Spinal cord (tissue), 10 donors: ENCODE results near the gene GALNT2. TPM values are rescaled to one million over a fixed set of nuclear protein-coding genes. Genes with fewer than 3 reads are reported as not detected.

Source experiments
- DNase-seq, 6 donors: peaks; one replicate each; pipeline versions ENCODE4 v3.0.0 to v3.0.0-alpha.2; 2013 to 2015; ENCODE audit warnings: low spot score in 6 of 6, low read depth in 4 of 6
- H3K27ac ChIP-seq: one replicate; pipeline ENCODE4 v1.5.1; 2013; ENCODE audit warnings: low read depth, low read length, control low read depth
- H3K27me3 ChIP-seq: one replicate; pipeline ENCODE4 v1.6.1; 2013; ENCODE audit warnings: low read length; ENCODE audit not compliant: control insufficient read depth, insufficient read depth
- H3K36me3 ChIP-seq: one replicate; pipeline ENCODE4 v1.6.1; 2013; ENCODE audit warnings: low read length; ENCODE audit not compliant: control insufficient read depth, insufficient read depth
- H3K4me1 ChIP-seq: one replicate; pipeline ENCODE4 v1.6.1; 2013; ENCODE audit warnings: low read length; ENCODE audit not compliant: control insufficient read depth, insufficient read depth
- H3K4me3 ChIP-seq: one replicate; pipeline ENCODE4 v1.5.1; 2013; ENCODE audit warnings: low read depth, low read length, control low read depth
- H3K9me3 ChIP-seq: one replicate; pipeline ENCODE4 v1.6.1; 2013; ENCODE audit warnings: low read length; ENCODE audit not compliant: control insufficient read depth, insufficient read depth
- WGBS: methylation state at CpG from one replicate; pipeline ENCODE4 v1.1.5; 2013; ENCODE audit warnings: missing lambda C conversion rate; ENCODE audit not compliant: insufficient coverage; 5-methylcytosine and 5-hydroxymethylcytosine counted together
- polyA plus RNA-seq, 2 donors: library from polyadenylated mRNA; unstranded; fragments of 120-200 nt; gene quantifications; one replicate each; pipeline ENCODE4 v1.2.1, GENCODE V29; 2013; ENCODE audit not compliant: insufficient read length in 2 of 2
- total RNA-seq, 2 donors: library from RNA; depleted of rRNA in 1 of 2; stranded (reverse); fragments of 120-200 nt in 1 of 2; fragments of >200 nt in 1 of 2; gene quantifications; one replicate each; pipeline versions ENCODE4 v1.2.3 to v1.2.4, GENCODE V29; 2013 to 2014
- donor health status: healthy.

GALNT2 gene
- total and polyA plus RNA-seq, 4 donors, result 34.2 to 59.4 (median 47.7) TPM

DNA sequence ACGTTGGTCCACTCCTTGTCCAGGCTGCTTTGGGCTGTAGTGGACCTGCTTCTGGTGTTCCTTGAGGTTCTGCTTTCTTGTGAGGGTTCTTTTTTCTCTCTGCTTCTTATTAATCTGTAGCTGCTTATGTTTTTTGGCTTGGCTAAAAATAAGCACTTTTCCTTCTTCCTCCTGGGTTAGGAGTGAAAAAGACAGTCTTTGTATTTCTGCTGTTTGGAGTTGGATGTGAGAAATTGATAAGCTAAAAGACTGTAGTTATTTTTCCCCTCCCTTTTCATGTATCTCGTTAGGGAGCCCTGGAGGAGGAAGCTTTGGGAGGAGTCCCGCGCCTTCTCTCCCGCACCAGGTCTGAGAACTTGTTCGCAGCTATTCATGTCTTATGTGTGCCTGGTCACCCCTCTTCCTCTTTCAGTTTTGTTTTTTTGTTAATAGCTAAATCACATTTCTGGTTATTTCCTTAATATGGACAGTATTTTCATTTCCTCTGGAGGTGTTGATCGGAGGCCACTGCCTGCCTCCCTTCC, 79.0 kb downstream of the GALNT2 start:
- no peaks in the 10 kb centered on the region for H3K36me3 ChIP-seq
- H3K9me3 ChIP-seq, result no peaks in the 10 kb centered on the region
- no peak overlapping the region for H3K4me3 ChIP-seq
- peaks cover 75% of the 10 kb centered on the region for H3K4me1 ChIP-seq
- H3K27ac ChIP-seq, result peak overlapping the region; percentile 47
- WGBS, result no CpG with 5 or more reads among the region's 7 CpGs
- no peaks in the 10 kb centered on the region for H3K27me3 ChIP-seq
- no peak for DNase-seq

DNA sequence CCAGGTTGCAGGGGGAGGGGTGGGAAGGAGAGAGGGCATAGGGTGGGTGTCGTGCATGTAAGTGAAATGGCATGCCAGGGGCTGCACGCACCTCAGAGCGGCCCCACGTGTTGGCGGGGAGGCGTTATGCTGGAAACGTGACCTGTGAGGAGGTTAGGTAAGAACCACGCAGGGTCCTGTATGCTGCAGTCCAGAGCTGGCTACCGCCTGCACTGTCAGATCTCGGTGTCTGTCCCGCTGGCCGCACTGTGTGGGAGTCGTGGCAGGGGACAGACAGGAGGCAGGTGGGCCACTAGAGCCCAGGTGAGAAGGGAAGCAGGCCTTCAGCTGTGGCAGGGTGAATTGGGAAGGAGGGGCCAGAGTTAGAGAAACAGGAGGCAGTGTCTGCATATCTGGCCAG, 79.7 kb downstream of the GALNT2 start:
- Histone ChIP-seq H3K36me3 (no peaks in the 10 kb centered on the region), H3K4me1 (peaks cover 81% of the 10 kb centered on the region), H3K27ac (no peak overlapping the region), H3K9me3 (no peaks in the 10 kb centered on the region), H3K27me3 (no peaks in the 10 kb centered on the region), H3K4me3 (no peak overlapping the region)
- no peak for DNase-seq
- 97% methylated on average over 13 of the region's 13 CpGs for WGBS

DNA sequence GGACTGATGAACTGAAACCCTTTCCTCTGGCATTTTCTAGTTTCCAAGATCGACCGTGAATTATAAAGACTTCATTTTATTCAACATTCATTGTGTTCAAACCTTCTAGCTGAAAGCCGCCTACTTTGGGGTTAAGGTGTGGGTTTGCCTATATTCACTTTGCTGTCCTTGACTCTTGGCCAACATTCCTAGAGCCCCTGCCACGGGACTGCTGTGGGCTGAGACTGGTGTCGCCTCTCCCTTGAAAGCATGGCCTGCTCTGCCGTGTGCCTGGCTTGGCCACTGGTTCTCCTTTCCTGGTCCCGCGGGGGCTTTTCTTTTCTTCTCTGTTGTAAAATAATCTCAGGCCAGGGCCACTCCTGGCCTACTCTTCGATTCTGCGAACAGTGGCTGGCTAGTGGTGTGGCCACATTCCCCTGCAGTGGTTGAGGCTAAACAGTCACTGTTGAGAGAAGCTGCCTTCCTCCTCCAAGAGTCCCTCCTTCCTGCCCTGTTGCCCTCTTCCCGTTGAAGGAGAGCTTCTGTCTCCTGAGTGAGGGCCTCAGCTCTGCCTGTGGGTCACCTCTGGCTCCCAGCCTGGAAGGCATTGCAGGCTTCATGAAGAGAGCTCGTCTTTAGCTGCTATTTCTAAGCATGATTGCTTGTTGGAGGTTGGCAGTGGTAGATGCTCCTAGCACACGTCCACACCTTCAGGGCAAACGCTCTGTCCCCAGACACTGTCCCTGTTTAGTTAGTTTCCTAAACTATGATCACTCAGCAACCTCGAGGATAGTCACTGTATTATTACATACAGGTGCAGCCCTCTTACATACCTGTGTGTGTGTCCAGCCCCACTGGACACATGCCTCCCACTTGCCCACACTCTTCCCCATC, 80.5 kb downstream of the GALNT2 start:
- WGBS, result 61% methylated on average over 11 of the region's 15 CpGs
- Histone ChIP-seq H3K27ac (no peak overlapping the region), H3K9me3 (no peaks in the 10 kb centered on the region), H3K4me1 (peaks cover 74% of the 10 kb centered on the region), H3K27me3 (no peaks in the 10 kb centered on the region), H3K36me3 (no peaks in the 10 kb centered on the region), H3K4me3 (no peak overlapping the region)
- no peak for DNase-seq

DNA sequence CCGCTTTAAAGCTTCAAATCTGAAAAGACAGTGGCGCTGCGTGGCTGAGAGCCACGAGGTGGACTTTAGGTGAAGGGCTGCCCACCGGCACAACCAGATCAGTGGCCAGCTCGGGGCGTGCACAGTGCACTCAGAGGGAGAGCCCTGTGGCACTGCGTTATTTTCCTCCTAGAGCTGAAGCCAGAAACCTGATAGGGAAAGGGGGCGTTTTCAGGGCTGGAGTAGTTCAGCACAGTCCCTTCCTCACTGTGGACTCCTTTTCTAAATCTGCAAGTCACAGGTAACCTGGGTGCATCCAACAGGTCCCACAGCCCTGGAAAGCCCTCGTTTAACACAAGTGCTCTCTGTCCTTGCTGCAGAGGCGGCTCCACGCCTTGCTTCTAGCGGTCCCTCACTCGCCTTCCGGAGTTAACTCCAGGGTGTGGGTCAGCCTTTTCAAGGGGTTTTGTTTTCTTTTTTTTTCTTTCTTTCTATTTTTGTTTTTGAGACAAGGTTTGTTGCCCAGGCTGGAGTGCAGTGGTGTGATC, 81.2 kb downstream of the GALNT2 start:
- H3K4me1 ChIP-seq, result peaks cover 73% of the 10 kb centered on the region
- WGBS, result 91% methylated on average over 11 of the region's 15 CpGs

DNA sequence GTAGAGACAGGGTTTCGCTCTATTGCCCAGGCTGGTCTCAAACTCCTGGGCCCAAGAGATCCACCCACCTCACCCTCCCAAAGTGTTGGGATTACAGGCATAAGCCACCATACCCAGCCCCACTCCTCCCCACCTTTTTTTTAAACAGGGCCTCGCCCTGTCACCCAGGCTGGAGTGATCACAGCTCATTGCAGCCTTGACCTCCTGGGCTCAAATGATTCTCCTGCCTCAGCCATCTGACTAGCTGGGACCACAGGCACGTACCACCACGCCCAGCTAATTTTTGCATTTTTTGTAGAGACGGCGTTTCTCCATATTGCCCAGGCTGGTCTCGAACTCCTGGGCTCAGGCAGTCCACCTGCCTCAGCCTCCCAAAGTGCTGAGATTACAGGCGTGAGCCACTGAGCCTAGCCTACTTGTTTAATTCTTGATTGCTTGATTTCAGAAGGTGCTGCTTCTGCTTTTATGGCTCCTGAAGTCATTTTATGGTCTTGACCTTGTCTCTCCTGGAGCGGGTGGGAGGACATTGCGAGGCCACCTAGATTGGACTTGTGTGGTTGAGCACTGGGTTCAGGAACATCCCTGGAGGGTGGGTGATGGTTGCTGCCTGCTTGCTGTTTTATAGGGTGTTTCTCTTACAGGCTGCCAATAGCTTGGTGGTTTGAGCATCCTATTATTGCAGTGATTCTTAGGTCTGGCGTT, 81.9 kb downstream of the GALNT2 start:
- Histone ChIP-seq H3K36me3 (no peaks in the 10 kb centered on the region), H3K9me3 (no peaks in the 10 kb centered on the region), H3K27me3 (no peaks in the 10 kb centered on the region), H3K4me3 (no peak overlapping the region), H3K27ac (no peak overlapping the region), H3K4me1 (peaks cover 71% of the 10 kb centered on the region)
- no peak for DNase-seq
- 85% methylated on average over 10 of the region's 11 CpGs for WGBS

More for the DNA sequence above, 81.2 kb downstream of the GALNT2 start:
- Histone ChIP-seq H3K9me3 (no peaks in the 10 kb centered on the region), H3K27me3 (no peaks in the 10 kb centered on the region), H3K4me3 (no peak overlapping the region), H3K36me3 (no peaks in the 10 kb centered on the region), H3K27ac (no peak overlapping the region)
- DNase-seq, result no peak

DNA sequence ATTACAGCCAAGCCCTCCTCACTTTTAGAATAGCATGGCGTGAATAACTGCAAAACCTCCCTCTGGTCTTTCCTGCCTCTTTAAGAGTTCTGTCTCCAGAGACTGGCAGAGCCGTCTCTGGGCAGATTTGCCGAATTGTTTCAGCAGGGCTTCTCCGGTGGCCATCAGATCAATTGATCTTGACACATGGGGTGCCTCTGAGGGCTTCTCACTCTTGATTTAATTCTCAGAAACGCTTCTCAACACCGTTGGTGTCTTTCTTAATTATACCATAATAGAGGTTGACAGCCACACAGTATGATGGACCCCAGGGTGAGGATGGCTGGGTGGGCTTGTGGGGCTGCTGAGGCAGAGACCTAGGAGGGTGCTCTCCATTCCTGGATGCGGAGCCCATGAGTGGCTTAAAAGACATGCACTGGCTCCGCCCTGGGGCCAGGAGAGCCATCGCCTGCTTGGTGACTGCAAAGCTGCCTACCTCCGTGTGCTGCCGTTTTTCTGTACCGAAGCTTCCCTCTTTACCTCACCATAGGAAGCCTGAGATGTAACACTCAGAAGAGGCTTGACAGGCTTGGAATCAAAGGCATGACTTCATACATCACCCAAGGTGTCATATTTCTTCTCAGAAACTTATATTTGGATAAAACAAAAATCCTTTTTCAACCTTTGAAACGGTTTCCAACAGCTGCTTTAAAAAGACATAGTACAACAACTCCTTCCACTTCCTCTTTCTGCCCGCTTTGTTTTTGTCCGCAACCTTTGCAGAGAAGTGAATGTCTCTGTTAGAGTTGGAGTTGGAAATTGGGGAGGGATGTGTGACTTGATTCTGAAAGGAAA, 82.9 kb downstream of the GALNT2 start:
- Histone ChIP-seq H3K4me1 (peaks cover 74% of the 10 kb centered on the region), H3K4me3 (no peak overlapping the region), H3K27me3 (no peaks in the 10 kb centered on the region), H3K36me3 (no peaks in the 10 kb centered on the region), H3K27ac (peak overlapping the region; percentile 70), H3K9me3 (no peaks in the 10 kb centered on the region)
- DNase-seq, result no peak
- 65% methylated on average over 8 of the region's 15 CpGs for WGBS

DNA sequence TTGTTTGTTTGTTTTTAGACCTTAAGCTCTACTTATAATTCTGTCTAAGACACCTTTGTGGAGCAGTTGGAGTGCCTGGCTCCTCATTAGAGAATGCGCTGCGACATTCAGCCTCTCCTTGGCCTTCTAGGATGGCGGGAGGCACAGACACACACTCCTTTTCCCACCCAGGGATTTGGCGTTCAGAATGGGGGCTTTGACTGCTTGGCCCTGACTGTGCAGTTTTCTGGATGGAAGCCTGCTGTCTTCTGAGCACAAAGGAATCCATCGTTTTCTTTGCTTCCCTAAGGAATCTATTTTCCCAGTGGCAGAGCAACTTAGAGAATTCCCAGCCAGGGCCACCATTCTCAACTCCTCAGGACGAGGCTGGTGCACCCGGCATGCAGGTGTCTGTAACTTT, 83.6 kb downstream of the GALNT2 start:
- peak in 1 of 6 donors; percentile 67 for DNase-seq
- Histone ChIP-seq H3K4me3 (no peak overlapping the region), H3K4me1 (peaks cover 74% of the 10 kb centered on the region), H3K36me3 (no peaks in the 10 kb centered on the region), H3K27ac (peak overlapping the region; percentile 70), H3K27me3 (no peaks in the 10 kb centered on the region), H3K9me3 (no peaks in the 10 kb centered on the region)
- WGBS, result 33% methylated on average over 4 of the region's 7 CpGs

DNA sequence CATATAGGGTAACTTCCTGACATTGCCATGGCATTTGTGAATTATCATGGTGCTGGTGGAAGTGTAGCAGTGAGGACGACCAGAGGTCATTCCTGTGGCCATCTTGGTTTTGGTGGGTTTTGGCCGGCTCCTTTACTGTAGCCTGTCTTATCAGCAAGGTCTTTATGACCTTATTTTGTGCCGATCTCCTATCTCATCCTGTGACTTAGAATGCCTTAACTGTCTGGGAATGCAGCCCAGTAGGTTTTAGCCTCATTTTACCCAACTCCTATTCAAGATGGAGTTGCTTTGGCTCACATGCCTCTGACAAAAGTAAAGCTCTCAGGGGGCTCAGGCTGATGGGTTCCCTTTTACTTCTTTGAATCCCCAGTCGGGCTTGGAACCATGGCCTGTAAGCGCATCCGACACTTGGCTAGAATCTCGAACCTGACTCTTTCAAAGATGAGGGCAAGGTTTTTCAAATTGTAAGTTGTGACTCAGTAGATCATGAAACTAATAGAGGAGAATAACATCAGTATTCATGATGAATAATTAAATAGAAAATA, 85.0 kb downstream of the GALNT2 start:
- no peaks in the 10 kb centered on the region for H3K27me3 ChIP-seq
- 94% methylated on average over 4 of the region's 7 CpGs for WGBS
- H3K4me1 ChIP-seq, result peaks cover 62% of the 10 kb centered on the region
- H3K36me3 ChIP-seq, result no peaks in the 10 kb centered on the region
- H3K9me3 ChIP-seq, result no peaks in the 10 kb centered on the region
- no peak overlapping the region for H3K27ac ChIP-seq
- H3K4me3 ChIP-seq, result no peak overlapping the region
- no peak for DNase-seq

DNA sequence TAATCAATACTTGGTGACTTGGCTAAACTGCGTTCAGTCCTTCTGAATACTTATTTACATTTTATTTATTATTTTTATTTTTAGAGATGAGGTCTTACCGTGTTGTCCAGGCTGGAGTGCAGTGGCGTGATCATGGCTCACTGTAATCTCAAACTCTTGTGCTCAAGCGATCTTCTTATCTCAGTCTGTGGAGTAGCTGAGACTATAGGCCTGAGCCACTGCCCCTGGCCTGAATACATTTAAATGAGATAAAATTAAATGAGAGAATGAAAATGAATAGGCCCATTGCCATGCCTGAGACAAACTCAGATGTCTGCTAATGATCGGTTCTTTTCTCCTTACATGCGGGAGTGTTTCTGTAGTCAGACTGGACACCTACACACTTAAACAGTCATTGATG, 86.0 kb downstream of the GALNT2 start:
- Histone ChIP-seq H3K27me3 (no peaks in the 10 kb centered on the region), H3K9me3 (no peaks in the 10 kb centered on the region), H3K36me3 (no peaks in the 10 kb centered on the region), H3K4me1 (peaks cover 55% of the 10 kb centered on the region), H3K27ac (peak overlapping the region; percentile 35), H3K4me3 (no peak overlapping the region)
- 84% methylated on average over 3 of the region's 6 CpGs for WGBS
- DNase-seq, result no peak
